Stimulated activated CD4-positive, alpha-beta T cell treated with anti-CD3 and anti-CD28 coated beads, Interleukin-1b, Interleukin-23, amount 100 ng/mL, for 48 hours (primary cell): ENCODE data around the gene MRPS10.
A peak's percentile ranks its signal among the peaks of the same experiment; 100 is the strongest.

Experiments
- DNase-seq: peaks from one replicate; pipeline ENCODE4 v3.0.0-alpha.2; 2020

MRPS10 gene

GRCh38 chr6:42217519-42218367 is at the start of gene MRPS10:
MRPS10 (minus strand) TSS chr6:42217861; CDS start chr6:42217849, 12 bp downstream.
- DNase-seq, result peak; percentile 93

- DNase-seq, result no peak
These were observed 48.9 kb upstream of the MRPS10 start for GRCh38 chr6:42266538-42266937.

GRCh38 chr6:42264852-42265390 is 47.3 kb upstream of the MRPS10 start:
- DNase-seq, result no peak

- no peak for DNase-seq
These were observed 46.6 kb upstream of the MRPS10 start for GRCh38 chr6:42264162-42264851.

- no peak for DNase-seq
These were observed 45.6 kb upstream of the MRPS10 start for GRCh38 chr6:42263165-42263728.

- peak; percentile 29 for DNase-seq
These were observed 43.3 kb upstream of the MRPS10 start for GRCh38 chr6:42260972-42261371.

- DNase-seq, result no peak
These were observed 42.8 kb upstream of the MRPS10 start for GRCh38 chr6:42260396-42260888.

GRCh38 chr6:42259841-42260395 is 42.3 kb upstream of the MRPS10 start:
- DNase-seq, result no peak

GRCh38 chr6:42259286-42259685 is 41.6 kb upstream of the MRPS10 start:
- no peak for DNase-seq

- no peak for DNase-seq
These were observed 40.0 kb upstream of the MRPS10 start for GRCh38 chr6:42257614-42258013.

- no peak for DNase-seq
These were observed 39.4 kb upstream of the MRPS10 start for GRCh38 chr6:42257063-42257462.

- no peak for DNase-seq
These were observed 37.4 kb upstream of the MRPS10 start for GRCh38 chr6:42255050-42255449.

- no peak for DNase-seq
These were observed 36.8 kb upstream of the MRPS10 start for GRCh38 chr6:42254505-42254904.

GRCh38 chr6:42251911-42252637 is 34.4 kb upstream of the MRPS10 start:
- no peak for DNase-seq

GRCh38 chr6:42251500-42251899 is 33.8 kb upstream of the MRPS10 start:
- no peak for DNase-seq

GRCh38 chr6:42250274-42250931 is 32.7 kb upstream of the MRPS10 start:
- DNase-seq, result no peak

- no peak for DNase-seq
These were observed 31.6 kb upstream of the MRPS10 start for GRCh38 chr6:42249279-42249678.

- no peak for DNase-seq
These were observed 25.4 kb upstream of the MRPS10 start for GRCh38 chr6:42243046-42243445.

GRCh38 chr6:42241915-42242314 is 24.3 kb upstream of the MRPS10 start:
- no peak for DNase-seq

GRCh38 chr6:42239736-42240375 is 22.2 kb upstream of the MRPS10 start:
- DNase-seq, result no peak

- DNase-seq, result no peak
These were observed 21.7 kb upstream of the MRPS10 start for GRCh38 chr6:42239333-42239732.
